GM19468 (cell line): ENCODE measurements around the gene CTDP1.
"Not testable (repeated sequence)": the region's sequence is repeated elsewhere in the genome, so short reads cannot be mapped to it uniquely, and the experiment has no call there.

Experiments
- ATAC-seq: cut with Tn5 transposase; IDR thresholded peaks from one replicate; pipeline ENCODE4 v1.9.1; 2021; ENCODE audit warnings: mild to moderate bottlenecking, moderate library complexity, moderate number of reproducible peaks; ENCODE audit not compliant: unreplicated experiment; ENCODE audit errors: extremely low read depth

CTDP1 gene

DNA sequence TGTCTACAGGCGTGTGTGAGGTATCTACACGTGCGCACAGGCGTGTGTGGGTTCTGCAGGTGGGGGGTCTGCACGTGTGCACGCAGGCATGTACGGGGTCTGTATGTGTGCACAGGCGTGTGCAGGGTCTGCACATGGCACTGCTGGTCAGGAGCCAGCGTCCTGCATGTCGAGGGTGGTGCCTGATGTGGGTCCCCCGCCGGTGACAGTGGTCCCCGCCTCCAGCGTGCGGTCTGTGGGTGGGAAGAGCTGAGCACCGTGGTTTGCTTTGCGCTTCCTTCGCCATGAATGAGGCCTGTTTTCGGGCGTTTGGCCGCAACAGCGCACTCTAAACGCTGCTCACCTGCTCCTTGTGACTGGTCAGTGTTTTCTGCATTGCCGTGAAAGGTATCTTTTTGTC, 57.2 kb downstream of the CTDP1 start:
- ATAC-seq, result no peak

- no peak for ATAC-seq
Observed at GRCh38 chr18:79737426-79737825, 57.8 kb downstream of the CTDP1 start.

DNA sequence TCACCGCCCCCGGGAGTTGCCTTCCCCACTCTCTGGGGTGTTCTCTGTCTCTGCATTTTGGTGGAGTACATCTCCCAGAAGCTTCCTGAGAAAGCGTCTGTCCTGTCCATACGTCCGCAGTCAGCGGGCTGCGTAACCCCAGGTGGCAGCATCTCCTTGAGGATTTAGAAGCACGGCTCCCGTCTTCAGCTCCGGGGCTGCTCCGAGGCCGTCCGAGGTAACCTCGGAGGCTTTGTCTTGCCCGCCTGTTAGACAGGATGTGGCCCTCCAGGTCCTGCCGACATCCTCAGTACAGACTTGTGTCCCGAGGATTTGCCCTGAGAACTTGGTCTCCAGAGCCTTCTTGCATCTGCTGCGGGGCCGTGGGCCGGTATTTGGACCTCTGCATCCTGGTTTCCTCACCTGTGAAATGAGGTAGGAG, 58.4 kb downstream of the CTDP1 start:
- ATAC-seq, result no peak

- no peak for ATAC-seq
Observed at GRCh38 chr18:79738581-79739439, 59.2 kb downstream of the CTDP1 start.

GRCh38 chr18:79739440-79739778, 59.8 kb downstream of the CTDP1 start:
- no peak for ATAC-seq

GRCh38 chr18:79740047-79740446, 60.4 kb downstream of the CTDP1 start:
- not testable (repeated sequence) for ATAC-seq

DNA sequence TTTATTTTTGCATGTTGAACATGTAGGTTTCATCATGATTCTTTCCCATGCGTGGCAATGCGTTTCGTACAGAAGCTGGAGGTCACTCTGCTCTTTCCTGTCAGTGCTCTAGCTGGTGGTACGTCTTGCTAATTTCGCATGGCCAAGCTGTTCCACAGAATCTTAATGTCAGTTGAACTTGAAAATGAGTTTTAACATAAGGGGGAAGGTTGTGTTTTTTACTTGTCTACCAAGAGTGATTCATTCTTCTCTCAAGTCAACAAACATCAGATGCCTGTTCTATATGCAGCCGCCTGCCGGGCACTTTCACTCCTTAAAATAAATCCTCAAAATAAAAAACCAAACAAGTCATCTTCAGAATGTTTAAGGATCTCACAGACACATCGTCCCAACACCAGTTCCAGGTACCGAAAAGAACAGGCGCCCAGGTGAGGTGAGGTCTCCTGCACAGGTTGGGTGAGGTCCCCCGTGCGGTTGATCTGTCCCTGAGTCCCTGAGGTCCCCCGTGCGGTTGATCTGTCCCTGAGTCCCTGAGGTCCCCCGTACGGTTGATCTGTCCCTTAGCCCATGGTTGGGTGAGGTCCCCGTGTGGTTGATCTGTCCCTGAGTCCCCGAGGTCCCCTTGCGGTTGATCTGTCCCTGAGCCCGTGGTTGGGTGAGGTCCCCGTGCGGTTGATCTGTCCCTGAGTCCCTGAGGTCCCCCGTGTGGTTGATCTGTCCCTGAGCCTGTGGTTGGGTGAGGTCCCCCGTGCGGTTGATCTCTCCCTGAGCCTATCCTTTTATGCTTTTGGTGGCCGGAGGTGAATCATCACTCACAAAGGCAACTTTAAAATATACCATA, 61.1 kb downstream of the CTDP1 start:
- ATAC-seq, result no peak

DNA sequence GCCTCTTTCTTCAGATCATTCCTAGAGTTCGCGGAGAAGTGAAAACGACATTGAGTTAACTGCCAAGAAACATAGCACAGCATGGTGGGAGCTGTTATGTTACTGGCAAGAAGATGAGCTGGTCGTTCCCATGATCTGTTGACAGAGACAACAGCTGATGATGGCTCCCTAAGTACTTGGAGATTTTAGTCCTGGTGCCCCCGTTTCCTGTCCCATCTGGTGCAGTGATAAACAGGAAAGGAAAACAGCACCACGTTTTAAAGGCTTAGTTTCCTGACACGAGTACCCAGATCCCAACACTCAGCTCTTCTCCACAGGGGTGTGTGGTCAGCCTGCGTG, 61.7 kb downstream of the CTDP1 start:
- no peak for ATAC-seq

DNA sequence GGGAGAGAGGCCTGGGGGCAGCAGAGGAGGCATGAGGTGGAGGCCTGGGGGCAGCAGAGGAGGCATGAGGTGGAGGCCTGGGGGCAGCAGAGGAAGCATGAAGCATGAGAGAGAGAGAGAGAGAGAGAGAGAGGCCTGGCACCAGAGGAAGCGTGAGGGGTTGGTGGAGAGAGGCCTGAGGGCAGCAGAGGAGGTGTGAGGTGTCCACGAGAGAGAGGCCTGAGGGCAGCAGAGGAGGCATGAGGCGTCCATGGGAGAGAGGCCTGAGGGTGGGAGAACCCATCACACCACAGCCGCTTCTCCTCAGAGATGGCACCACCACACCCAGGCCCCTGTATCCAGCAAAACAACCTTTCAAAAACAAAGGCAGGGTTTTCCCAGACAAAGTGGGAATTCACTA, 62.5 kb downstream of the CTDP1 start:
- no peak for ATAC-seq

DNA sequence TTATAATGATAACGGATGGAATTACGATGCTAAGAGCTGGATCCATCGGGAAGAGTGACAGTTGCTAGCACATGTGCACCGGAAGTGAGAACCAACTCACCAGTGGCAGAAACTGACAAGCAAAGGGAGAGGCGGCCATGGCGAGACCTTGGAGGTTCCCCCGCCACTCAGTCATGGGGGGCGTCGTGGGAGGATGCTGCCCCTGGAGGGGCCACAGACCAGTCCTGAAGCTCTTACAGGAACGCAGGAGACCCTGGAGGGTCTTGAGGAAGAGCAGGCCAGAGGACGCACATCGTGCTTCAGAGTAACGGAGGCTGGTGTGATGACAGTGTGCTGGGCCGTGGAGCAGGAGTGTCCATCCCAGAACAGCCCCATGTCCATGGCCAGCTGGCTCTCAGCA, 65.0 kb downstream of the CTDP1 start:
- ATAC-seq, result no peak

DNA sequence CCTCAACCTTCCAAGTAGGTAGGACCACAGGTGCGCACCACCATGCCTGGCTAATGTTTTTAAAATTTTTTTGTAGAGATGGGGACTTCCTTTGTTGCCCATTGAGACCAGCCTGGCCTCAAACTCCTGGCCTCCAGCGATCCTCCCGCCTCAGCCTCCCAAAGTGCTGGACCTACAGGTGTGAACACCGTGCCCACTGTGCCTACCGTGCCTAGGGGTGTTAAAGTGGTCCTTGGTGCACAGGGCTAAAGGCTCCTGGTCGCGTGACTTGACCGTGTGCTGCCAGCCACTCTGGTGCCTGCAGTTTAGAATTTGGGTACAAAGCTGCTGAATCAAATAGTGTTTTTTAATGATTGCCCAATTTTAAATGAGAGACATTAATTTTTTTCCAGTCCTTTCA, 67.1 kb downstream of the CTDP1 start:
- ATAC-seq, result no peak

DNA sequence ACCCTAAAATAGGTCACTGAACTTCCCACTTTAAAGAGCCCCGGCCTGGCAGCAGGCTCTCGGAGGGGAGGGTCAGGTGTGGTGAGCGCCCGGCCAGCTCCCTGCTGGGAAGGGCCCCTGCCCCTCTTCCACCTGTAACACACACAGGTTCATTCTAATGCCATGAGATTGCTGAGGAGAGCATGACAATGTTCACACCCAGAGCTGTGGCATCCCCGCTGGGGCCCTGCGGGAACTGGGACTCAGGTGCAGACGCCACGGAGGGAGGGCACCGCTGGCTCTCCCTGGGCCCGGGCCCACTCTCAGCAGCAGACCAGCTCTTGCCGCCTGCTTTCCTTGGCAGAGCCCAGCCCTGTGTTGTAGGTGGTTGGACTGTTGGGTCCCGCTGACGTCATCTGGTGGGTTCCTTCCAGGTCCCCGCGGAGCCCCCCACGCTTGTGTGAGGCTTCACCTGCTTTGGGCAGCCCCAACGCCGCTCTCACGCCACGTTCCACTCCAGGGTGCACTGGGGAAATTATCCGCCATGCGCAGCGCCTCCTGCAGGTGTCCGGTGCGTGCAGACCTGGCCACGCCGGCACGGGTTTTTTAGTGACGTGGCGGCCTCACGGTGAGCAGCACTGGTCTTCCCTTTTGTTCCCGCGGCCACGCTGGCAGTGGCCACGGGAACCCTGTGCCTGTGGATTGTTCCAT, 67.7 kb downstream of the CTDP1 start:
- no peak for ATAC-seq

DNA sequence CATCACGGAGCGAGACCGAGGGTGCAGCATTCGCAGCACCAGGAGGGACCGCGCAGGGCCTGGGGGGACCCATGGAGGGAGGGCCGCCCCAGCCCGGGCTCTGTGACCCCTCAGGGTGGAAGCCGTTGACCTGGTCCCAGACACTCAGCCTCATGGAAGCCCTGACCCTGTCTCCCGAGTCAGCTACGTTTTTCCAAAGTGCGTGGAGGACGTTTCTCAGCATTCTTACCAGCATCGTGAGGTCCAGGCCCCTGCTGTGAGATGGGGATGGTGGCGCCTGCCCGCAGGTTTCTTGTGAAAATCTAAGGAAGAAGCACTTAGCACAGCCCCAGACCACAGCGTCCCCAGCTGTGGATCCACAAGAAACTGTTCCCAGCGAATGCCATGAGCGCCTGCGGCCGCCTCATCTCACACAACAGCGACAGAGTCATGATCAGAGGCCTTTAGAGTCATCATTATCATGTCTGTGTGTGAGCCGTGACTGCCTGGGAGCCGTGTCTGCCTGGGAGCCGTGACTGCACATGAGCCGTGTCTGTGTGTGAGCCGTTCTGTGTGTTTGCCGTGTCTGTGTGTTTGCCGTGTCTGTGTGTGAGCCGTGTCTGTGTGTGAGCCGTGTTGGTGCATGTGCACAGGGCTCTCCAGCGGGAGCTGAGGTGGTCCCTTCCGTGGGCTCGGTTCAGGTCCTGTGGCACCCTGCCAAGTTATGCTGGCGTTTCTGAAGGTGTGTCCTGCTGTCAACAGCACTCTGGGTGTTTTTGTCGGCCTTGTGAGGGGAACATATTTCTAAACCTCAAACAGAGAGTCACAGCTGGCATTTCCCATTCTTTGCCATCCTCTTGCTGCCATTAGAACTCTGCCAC, 68.9 kb downstream of the CTDP1 start:
- no peak for ATAC-seq

DNA sequence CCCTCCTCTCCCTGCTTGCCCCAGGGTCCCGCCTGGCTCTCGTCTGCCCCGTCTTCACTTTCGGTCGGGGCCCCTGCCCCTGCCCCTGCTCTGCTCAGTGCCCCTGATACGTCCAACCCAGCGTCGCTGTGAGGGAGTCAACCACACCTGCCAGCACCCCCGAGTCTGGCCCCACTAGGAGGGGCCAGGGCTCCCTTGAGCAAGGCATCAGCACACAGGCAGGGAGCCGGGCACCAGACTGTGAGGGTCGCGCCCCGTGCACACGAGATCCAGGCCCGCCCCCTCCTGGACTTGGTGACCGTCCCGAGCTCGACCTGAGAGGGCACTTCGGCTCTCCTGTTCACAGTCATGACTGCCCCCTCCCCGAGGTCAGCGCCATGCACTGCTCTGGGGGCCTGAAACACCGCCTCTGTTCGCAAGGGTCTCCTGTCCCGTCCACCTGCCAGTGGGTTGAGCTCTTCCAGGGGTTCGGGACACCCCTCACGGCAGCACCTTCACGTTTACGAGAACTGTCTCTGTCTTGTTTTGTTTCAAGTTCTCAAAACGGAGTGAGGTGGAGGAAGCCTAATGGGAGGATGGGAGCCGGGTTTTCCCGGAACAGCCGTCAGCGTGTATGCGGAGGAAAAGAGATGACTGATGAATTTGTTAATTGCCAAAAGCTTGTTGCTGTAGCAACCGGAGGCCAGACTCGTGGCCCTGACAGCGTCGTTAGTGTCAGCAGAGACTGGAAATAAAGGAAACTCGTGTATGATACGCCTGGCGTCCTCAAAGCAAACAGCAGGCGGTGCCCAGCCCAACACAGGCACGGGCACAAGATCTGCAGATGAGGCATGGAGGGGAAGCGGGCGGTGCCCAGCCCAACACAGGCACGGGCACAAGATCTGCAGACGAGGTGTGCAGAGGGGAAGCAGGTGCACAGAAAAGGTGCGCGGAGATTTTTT, 69.9 kb downstream of the CTDP1 start:
- no peak for ATAC-seq

DNA sequence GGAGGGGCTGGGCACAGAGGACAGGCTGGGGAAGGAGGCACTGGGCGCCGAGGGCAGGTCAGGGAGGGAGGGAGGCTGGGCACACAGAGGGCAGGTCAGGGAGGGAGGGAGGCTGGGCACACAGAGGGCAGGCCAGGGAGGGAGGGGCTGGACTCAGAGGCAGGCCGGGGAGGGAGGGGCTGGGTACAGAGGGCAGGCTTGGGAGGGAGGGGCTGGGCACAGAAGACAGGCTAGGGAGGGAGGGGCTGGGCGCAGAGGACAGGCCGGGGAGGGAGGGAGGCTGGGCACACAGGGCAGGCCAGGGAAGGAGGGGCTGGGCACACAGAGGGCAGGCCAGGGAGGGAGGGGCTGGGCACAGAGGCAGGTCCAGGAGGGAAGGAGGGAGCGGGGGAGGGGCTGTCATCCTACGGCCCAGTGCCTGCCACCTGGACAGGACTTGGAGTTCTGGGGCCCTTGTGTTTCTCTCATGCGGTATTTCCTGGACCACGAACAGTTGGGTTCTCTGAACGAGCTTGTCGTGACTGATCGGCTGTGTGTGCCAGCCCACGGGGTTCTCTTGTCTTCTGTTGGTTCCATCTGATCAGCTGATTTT, 71.5 kb downstream of the CTDP1 start:
- no peak for ATAC-seq

DNA sequence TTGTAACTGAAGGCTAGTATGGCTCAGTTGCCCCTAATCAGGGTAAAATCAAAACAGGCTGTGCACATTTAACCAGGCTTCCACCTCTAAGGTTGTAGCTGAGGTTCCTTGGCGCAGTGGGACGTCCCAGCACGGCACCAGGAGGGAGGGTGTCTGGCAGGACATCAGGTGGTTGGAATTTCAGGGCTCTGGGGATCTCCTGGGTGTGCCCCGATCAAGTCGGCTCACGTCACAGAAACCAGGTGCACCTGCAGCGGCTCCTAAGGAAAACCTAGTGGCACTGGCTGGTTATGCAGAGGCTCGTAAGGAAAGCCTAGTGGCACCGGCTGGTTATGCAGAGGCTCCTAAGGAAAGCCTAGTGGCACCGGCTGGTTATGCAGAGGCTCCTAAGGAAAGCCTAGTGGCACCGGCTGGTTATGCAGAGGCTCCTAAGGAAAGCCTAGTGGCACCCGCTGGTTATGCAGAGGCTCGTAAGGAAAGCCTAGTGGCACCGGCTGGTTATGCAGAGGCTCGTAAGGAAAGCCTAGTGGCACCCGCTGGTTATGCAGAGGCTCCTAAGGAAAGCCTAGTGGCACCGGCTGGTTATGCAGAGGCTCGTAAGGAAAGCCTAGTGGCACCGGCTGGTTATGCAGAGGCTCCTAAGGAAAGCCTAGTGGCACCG, 72.4 kb downstream of the CTDP1 start:
- not testable (repeated sequence) for ATAC-seq

DNA sequence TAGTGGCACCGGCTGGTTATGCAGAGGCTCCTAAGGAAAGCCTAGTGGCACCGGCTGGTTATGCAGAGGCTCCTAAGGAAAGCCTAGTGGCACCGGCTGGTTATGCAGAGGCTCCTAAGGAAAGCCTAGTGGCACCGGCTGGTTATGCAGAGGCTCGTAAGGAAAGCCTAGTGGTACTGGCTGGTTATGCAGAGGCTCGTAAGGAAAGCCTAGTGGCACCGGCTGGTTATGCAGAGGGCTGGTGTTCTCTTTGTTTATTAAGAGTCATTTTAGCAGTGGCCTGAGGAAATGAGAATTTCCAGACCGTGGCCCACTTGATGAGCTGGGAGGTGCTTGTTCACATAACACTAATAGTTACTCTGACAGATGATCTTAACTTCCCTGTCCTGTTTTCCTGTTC, 73.3 kb downstream of the CTDP1 start:
- ATAC-seq, result not testable (repeated sequence)

- no peak for ATAC-seq
Observed at GRCh38 chr18:79753391-79753851, 73.8 kb downstream of the CTDP1 start.
